ENCODE data around the gene PIM3.

DNA sequence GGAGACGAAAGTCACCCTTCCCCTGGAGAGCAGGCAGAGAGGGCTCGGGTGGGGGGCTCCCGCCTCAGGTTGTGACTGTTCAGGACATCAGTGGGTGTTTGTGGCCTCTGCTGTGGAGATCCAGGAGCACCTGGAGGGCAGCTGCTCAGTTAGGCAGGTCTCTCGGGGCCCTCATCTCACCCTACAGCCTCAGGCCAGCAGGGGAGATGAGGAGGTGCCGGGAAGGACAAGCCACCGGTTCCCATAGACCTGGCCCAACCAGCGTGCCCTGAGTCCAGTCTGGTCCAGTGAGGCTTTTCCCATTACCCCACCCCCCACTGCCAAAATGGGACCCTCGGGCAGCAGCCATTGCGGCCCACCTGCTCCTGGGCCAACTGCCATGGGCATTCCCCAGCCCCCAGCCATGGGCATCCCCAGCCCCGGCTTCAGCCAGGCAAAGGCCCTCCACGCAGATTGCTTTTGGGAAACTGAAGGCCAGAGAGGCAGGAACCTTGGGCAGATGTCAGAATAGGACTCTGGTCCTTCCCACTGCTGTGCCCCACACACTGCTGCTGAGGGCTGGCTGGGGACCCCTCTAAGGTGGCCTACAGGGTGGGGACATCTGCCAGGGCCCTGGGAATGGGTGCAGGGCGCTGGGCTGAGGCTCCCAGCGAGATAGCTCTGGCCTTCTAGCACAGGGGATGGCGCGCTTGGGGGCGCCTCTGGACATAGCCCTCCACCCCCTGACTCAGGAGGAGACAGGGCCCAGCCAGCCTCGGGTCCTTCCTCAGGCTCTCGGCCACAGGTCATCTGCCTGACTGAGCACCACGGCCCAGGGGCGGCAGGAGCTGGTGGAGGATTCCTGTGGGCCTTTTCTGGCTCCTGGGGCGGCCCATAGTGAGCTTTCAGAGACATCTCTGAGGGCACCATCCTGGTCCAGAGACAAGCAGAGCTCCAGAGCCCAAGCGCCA, 4.8 kb downstream of the PIM3 start:
- TF ChIP-seq, protein P1, sequence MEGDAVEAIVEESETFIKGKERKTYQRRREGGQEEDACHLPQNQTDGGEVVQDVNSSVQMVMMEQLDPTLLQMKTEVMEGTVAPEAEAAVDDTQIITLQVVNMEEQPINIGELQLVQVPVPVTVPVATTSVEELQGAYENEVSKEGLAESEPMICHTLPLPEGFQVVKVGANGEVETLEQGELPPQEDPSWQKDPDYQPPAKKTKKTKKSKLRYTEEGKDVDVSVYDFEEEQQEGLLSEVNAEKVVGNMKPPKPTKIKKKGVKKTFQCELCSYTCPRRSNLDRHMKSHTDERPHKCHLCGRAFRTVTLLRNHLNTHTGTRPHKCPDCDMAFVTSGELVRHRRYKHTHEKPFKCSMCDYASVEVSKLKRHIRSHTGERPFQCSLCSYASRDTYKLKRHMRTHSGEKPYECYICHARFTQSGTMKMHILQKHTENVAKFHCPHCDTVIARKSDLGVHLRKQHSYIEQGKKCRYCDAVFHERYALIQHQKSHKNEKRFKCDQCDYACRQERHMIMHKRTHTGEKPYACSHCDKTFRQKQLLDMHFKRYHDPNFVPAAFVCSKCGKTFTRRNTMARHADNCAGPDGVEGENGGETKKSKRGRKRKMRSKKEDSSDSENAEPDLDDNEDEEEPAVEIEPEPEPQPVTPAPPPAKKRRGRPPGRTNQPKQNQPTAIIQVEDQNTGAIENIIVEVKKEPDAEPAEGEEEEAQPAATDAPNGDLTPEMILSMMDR (IDR thresholded peaks at IDR 0.05; ENCODE audit: low read length) = no peak
- no peak for TF ChIP-seq EZH2 (optimal IDR thresholded peaks at IDR 0.05; ENCODE audit: low read depth, low read length)
- no peak for TF ChIP-seq EZH2phosphoT487 (IDR thresholded peaks at IDR 0.05; ENCODE audit: low read length)

All from MM.1S (cell line).